AG10803 (cell line): ENCODE results near the gene WDR70.
"Not testable (repeated sequence)": the region's sequence is repeated elsewhere in the genome, so short reads cannot be mapped to it uniquely, and the experiment has no call there.

ENCODE experiments used
- DNase-seq: peaks from one replicate; pipeline ENCODE4 v3.0.0; 2010; ENCODE audit warnings: low read depth
- H3K4me3 ChIP-seq: 2 replicates; pipeline ENCODE4 v1.5.1; 2011; ENCODE audit warnings: mild to moderate bottlenecking, low read length, control low read depth
- CTCF ChIP-seq: conservative IDR thresholded peaks from 2 replicates; pipeline ENCODE4 v1.5.1; 2011; ENCODE audit warnings: mild to moderate bottlenecking, low read length, control low read depth, inconsistent platforms

Gene WDR70

GRCh38 chr5:37506722-37507121, 127.6 kb downstream of the WDR70 start:
- TF ChIP-seq CTCF, result no peak
- no peak for DNase-seq
- H3K4me3 ChIP-seq, result no peak overlapping the region

GRCh38 chr5:37511646-37512045, 132.5 kb downstream of the WDR70 start:
- no peak for TF ChIP-seq CTCF
- no peak for DNase-seq
- no peak overlapping the region for H3K4me3 ChIP-seq

GRCh38 chr5:37514946-37515345, 135.8 kb downstream of the WDR70 start:
- H3K4me3 ChIP-seq, result no peak overlapping the region
- TF ChIP-seq CTCF, result no peak
- DNase-seq, result no peak

GRCh38 chr5:37517686-37518085, 138.6 kb downstream of the WDR70 start:
- no peak for DNase-seq
- no peak overlapping the region for H3K4me3 ChIP-seq
- TF ChIP-seq CTCF, result no peak

- H3K4me3 ChIP-seq, DNase-seq: not testable (repeated sequence)
These were observed 139.2 kb downstream of the WDR70 start for GRCh38 chr5:37518356-37518755.

GRCh38 chr5:37519304-37519703, 140.2 kb downstream of the WDR70 start:
- no peak overlapping the region for H3K4me3 ChIP-seq
- no peak for TF ChIP-seq CTCF
- DNase-seq, result no peak

GRCh38 chr5:37519807-37520206, 140.7 kb downstream of the WDR70 start:
- no peak for TF ChIP-seq CTCF
- H3K4me3 ChIP-seq, result no peak overlapping the region
- no peak for DNase-seq

GRCh38 chr5:37520811-37521210, 141.7 kb downstream of the WDR70 start:
- no peak overlapping the region for H3K4me3 ChIP-seq
- DNase-seq, result no peak
- TF ChIP-seq CTCF, result no peak
